Urinary bladder (tissue), 4 donors: ENCODE data around the gene RUFY2. TPM values are rescaled to one million over a fixed set of nuclear protein-coding genes. Genes with fewer than 3 reads are reported as not detected.

ENCODE experiments used
- DNase-seq: peaks from one replicate; pipeline ENCODE4 v3.0.0-alpha.2; 2015; ENCODE audit errors: extremely low spot score
- H3K27ac ChIP-seq: one replicate; pipeline ENCODE4 v1.5.1; 2013; ENCODE audit warnings: low read depth, mild to moderate bottlenecking, moderate library complexity
- H3K36me3 ChIP-seq: one replicate; pipeline ENCODE4 v1.6.1; 2013; ENCODE audit warnings: mild to moderate bottlenecking, moderate library complexity; ENCODE audit not compliant: insufficient read depth
- H3K4me1 ChIP-seq: one replicate; pipeline ENCODE4 v1.6.1; 2013; ENCODE audit warnings: mild to moderate bottlenecking, moderate library complexity; ENCODE audit not compliant: insufficient read depth
- H3K4me3 ChIP-seq: one replicate; pipeline ENCODE4 v1.5.1; 2013; ENCODE audit warnings: low read depth, low read length
- WGBS: extraction: QIAGEN DNeasy Blood & Tissue Kit; methylation state at CpG from one replicate; pipeline ENCODE4 v1.1.7; 2013; 5-methylcytosine and 5-hydroxymethylcytosine counted together
- polyA plus RNA-seq: library from polyadenylated mRNA; stranded (reverse); fragments of 200-250 nt; gene quantifications from one replicate; pipeline ENCODE4 v1.2.3, GENCODE V29; 2013
- total RNA-seq: library from RNA; depleted of rRNA; stranded (reverse); fragments of >200 nt; gene quantifications from one replicate; pipeline ENCODE4 v1.2.3, GENCODE V29; 2014
- donor health status: healthy with polysubstance abuse.
- donor health status: healthy.

RUFY2 gene
- total and polyA plus RNA-seq, 2 donors, result 10.3 to 82.3 TPM

DNA sequence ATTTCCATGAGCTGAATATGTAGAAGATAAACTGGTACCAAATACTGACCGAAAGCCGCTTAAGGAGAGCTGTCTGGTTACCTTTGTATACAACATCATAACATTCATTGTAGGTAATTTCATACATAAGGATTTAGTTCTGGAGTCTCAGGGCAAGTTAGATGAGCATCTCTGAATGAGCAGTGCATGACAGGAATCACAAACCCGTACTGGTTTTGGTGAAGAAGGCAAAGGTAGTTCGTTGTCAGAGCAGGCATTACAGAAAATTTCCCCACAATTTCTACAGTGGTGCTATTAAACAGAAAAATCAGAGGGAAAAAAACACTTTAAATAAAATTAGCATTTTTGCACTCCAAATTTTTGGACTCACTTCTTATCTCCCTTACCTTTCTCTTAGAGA, 61.5 kb downstream of the RUFY2 start:
- no peaks in the 10 kb centered on the region for H3K4me1 ChIP-seq
- DNase-seq, result no peak
- H3K36me3 ChIP-seq, result peaks cover 6% of the 10 kb centered on the region
- no peak overlapping the region for H3K4me3 ChIP-seq
- WGBS, result 88% methylated on average over 4 of the region's 4 CpGs
- no peak overlapping the region for H3K27ac ChIP-seq

DNA sequence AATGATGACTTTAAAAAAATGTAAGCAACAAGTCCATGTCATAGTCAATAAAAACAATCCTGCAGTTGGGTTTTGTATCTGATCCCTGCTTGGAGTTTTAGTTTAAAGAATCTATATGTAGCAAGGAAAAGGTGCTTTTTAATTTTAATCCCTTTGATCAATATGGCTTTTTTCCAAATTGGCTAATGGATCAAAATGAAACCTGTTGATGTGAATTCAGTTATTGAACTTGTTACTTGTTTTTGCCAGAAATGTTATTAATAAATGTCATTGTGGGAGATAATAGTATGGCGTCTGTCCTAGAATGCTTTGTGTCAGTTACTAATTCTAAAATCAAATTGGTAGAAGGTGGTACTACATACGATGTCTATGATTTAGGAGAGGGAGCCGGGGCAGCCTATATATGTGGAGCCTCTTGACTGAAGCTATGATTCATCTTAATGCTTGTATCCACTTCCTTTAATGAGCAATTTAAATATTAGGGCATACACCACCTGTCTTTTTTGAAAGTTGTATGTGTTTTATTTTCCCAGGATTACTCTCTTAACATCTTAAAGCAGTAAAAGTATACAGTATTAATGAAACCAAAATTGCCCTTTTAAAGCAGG, 64.1 kb downstream of the RUFY2 start:
- Histone ChIP-seq H3K36me3 (peaks cover 12% of the 10 kb centered on the region), H3K4me3 (no peak overlapping the region), H3K27ac (no peak overlapping the region), H3K4me1 (no peaks in the 10 kb centered on the region)
- WGBS, result 85% methylated on average over 3 of the region's 3 CpGs
- DNase-seq, result no peak

DNA sequence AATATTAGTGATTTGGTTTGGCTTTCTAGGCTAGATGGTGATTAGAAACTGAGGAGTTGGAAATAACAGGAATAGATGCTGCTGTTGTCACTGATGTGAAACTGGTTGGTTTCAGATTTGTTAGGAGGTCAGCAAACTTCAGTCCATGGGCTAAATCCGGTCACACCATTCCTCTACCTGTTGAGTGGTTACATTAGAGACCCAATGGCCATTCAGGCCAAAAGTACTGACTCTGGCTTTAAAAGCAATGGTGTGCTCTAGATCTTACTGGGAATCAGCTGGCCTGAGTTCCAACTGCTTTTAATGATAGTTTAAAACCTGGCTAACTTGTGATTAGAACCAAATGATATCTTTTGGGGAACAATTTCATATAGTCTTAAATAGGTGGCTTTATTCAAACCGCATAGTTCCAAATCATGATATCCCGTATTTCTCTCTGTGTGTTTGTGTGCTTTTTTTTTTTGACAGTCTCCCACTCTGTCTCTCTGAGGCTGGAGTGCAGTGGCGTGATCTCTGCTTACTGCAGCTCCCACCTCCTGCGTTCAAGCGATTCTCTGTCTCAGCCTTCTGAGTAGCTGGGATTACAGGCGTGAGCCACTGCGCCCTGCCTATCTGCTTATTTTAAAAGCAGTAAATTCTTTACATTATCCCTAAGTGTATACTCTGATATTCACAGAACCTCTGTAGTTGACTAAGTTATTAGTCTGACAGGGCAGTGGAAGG, 66.6 kb downstream of the RUFY2 start:
- WGBS, result 89% methylated on average over 8 of the region's 8 CpGs
- Histone ChIP-seq H3K4me1 (no peaks in the 10 kb centered on the region), H3K4me3 (no peak overlapping the region), H3K36me3 (peaks cover 10% of the 10 kb centered on the region), H3K27ac (no peak overlapping the region)
- DNase-seq, result no peak

DNA sequence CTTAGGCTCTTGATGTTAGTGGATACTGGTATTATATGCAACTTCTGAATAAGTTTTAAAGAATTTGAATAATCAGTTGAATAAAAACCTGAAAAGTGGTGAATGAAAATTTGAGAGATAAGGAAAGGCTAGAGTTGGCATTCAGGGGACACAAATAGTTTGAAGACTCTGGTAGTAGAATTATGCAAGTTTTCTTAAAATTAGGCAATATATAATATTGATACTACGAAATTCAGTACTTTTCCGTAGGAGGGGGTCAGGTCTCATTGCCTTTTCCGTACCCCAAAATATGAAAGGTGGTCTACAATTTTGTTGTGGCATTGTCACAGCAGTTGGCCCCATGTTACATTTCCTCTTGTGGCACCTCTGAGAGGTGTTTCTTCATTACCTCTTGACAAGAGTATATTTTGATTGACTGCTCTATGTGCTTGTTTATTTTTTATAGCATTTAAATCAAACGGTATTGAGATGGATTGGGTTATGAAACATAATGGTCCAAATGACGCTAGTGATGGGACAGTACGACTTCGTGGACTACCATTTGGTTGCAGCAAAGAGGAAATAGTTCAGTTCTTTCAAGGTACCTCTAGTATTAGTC, 70.2 kb downstream of the RUFY2 start:
- Histone ChIP-seq H3K36me3 (peaks cover 9% of the 10 kb centered on the region), H3K4me3 (no peak overlapping the region), H3K4me1 (no peaks in the 10 kb centered on the region), H3K27ac (no peak overlapping the region)
- 75% methylated on average over 7 of the region's 7 CpGs for WGBS
- DNase-seq, result no peak

DNA sequence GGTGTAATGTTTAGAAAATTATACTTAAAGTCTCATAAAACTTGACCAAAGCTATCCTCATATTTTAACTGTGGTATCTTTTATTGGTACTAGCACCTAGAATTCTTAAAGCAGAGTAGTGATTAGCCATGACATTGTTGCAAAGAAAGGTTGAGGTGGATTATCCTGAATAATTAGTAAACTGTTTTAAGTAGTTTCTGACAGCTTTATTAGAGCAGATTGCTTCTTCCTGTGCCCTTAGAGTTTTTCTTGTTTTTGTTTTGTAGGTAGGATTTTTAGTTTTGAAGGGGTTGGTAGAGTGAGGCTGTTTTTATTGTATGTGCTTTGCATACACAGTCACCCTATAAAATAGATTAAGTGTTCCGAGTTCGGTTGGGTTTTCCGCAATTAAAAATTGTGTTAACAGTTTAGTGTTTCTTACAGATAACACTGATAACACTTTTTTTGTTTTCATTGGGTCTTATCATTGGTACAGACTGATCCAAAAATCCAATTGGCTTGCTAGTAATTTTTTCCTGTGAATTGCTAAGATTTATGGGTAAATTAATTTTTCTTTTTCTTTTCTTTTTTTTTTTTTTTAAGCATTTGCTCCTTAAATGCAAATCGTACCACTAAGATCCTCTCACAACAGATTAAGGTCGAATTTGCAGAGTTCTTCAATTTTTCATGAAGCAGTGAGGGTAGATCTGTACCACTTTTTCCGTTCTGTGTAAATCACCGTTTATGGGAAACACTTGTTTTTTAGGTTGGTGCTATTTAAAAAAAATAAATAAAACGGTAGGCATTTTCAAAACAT, 72.2 kb downstream of the RUFY2 start:
- DNase-seq, result no peak
- Histone ChIP-seq H3K27ac (no peak overlapping the region), H3K4me3 (peak overlapping the region; percentile 29), H3K4me1 (no peaks in the 10 kb centered on the region), H3K36me3 (no peaks in the 10 kb centered on the region)
- WGBS, result 4% methylated on average over 8 of the region's 8 CpGs

DNA sequence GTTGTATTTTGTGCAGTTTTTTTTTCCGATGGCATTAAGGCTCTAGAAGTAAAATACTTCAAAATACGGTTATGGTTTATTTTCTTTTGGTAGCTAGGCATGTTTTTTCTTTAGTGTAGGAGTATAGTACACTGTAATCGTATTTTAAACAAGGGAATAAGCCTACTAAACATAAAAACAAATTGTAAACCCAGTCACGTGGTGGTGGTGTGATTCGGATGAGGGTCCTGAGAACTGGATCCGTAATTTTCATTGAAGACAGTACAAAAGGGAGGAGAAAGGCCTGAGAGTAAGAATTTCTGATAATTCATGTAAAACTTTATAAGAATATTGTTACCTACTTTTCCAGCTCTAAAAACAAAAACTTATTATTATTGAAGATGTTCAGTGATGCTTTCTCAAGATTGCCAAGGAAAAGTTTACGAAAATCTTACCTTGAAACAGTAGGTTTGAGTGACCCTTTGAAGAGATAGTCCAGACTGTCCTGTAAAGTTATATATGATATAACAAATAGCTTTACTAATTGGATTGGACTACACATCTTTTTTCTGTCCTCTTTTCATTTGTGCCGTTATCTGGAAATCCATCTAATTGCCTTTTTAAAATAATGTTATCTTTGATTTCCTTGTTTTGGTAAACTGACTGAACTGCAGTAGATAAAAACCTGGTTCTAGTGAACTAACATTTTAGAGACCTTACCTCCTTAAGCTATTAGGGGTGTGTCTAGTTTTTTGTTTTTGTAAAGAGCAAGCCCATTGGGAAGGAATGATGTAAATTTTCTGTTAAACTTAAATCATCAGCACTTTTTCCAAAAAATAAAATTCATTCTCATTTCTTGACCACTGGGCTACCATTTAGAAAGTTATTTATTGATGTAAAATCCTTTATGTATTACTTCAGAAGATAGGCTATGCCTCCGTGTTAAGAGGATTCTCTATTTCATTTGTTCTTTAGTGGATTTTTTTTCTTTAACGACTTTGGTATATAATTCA, 73.3 kb downstream of the RUFY2 start:
- H3K27ac ChIP-seq, result no peak overlapping the region
- WGBS, result 1% methylated on average over 10 of the region's 10 CpGs
- no peak for DNase-seq
- peak overlapping the region; percentile 78 for H3K4me3 ChIP-seq
- no peaks in the 10 kb centered on the region for H3K36me3 ChIP-seq
- no peaks in the 10 kb centered on the region for H3K4me1 ChIP-seq

DNA sequence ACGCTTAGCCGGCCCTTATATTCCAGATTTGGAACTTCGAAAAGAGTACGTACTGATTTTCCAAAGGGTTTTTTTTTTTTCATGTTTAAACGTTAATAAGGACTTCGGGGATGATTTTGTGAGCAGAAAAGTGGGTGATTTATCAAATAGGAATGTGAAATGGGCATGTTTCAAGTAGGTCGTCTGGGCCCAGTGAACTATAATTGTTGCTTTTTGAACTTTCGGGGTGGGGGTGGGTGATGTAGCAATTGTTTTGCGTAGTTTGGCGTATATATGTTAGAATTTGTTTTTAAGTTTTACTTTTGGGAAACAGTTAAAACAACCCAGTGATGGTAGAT, 74.0 kb downstream of the RUFY2 start:
- DNase-seq, result no peak
- Histone ChIP-seq H3K36me3 (no peaks in the 10 kb centered on the region), H3K4me3 (peak overlapping the region; percentile 78), H3K27ac (peak overlapping the region; percentile 98), H3K4me1 (no peaks in the 10 kb centered on the region)
- WGBS, result under 1% methylated on average over 10 of the region's 10 CpGs

DNA sequence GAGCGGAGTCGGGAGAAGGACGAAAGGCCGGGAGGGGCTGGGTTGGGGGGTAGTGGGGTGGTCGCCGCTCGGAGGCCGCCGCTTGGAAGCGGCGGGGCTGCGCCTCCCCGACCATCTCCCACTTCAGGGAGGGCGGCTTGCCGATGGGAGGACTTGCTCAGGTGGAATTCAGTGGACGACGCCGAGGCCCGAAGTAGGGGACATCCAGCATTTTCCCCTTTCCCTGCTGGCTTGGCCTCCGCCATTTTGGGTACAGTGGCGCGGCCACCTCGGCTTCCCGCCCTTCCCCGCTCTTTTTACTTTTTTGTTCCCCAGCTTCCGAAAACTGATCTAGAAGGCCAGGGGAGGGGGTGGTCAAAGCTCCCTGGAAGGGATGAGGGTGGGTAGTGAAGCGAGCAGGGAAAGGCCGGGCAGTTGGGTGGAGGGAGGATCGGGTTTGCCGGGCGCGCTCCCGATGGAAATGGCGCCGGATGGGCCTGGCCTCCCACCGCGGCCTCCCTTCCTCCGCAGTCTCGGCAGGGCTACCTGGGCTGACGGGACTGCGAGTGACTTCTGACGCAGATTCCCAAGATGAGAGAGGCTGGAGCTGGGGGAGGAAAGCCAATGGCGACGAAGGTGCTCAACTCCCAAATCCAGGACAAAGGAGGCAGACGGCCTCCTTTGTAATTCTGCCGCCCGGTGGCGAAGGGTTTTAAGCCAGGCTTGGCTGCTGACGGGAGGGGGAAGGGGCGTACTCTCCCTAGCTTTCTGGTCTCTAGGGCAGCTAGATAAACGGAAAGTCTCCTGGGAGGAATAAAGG, 74.6 kb downstream of the RUFY2 start, which contains the start of gene PBLD:
Gene PBLD (minus strand): TSS at position 670 of the 799 bp plus-strand sequence. CDS start 26,084 bp downstream, outside the sequence.
- Histone ChIP-seq H3K27ac (peak within 1 kb of the TSS; percentile 98), H3K36me3 (no peaks in the 10 kb centered on the region), H3K4me1 (no peaks in the 10 kb centered on the region), H3K4me3 (peak within 1 kb of the TSS; percentile 78)
- WGBS, result under 1% methylated on average over 51 of the region's 51 CpGs
- peak; percentile 73 for DNase-seq

DNA sequence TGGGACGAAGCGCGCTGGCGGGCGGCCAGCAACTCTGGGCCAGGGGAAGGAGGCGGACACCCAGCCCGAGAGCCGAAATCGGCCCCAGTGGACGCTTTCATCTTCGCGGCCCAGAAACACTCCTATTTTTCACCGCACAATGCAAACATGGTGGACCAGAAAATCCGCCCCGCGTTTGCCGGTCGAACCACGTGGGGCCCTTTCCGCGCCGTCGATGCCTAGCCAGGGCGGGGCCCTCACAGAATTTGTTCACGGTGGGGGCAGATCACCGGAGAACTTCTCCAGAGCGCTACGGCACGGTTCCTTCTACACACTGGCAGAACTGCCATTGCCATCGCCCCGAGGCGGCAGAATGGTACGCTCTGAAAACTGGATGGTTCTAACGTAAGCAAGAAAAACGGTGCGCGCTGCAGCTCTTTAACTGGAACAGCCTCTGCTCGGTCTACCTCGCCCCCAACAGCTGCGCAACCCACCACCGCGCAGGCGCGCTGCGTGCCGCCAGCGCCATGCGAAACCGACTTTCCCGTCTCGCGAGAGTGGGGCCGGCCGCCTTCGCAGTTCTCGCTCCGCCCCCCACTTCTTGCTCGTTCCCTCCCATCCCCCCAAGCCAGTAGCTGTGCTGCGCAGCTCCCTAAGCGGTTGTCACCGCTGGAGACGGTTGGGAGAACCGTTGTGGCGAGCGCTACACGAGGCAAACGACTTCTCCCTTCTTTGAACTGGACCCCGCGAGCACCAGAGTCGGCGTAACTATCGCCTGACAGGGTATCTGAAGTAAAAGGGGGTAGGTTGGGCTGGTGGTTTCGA, 75.4 kb downstream of the RUFY2 start, which contains the start of gene HNRNPH3:
Gene HNRNPH3 (plus strand): TSS at position 610 of the 804 bp plus-strand sequence. CDS start 5,158 bp downstream, outside the sequence.
- Histone ChIP-seq H3K4me1 (no peaks in the 10 kb centered on the region), H3K36me3 (no peaks in the 10 kb centered on the region), H3K4me3 (peak within 1 kb of the TSS; percentile 78), H3K27ac (peak within 1 kb of the TSS; percentile 98)
- peak; percentile 94 for DNase-seq
- WGBS, result under 1% methylated on average over 73 of the region's 73 CpGs

DNA sequence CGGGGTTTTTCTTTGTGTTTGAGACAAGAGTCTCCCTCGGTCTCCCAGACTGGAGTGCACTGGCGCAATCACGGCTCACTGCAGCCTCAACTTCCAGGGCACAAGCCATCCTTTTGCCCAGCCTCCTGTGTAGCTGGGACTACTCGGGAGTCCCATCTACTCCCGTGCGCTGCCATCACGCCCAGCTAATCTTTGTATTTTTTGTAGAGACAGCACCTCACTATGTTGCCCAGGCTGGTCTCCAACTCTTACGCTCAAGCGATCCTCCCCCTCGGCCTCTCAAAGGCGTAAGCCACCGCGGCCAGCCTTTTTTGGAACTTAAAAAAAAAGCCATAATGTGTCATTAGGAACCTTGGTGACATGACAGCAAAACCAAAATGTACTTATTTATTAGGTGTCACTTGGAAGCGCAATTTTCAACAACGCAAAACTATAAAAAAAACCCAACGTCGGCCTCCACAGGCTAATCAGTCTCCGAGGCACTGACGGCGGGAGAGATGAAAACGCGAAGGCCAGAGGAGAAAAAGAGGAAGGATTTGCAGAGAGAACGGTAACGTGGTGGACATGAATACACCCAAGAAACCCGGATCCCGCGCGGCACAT, 76.1 kb downstream of the RUFY2 start:
- H3K4me3 ChIP-seq, result peak overlapping the region; percentile 78
- WGBS, result 18% methylated on average over 29 of the region's 29 CpGs
- H3K4me1 ChIP-seq, result no peaks in the 10 kb centered on the region
- no peak for DNase-seq
- no peaks in the 10 kb centered on the region for H3K36me3 ChIP-seq
- H3K27ac ChIP-seq, result peak overlapping the region; percentile 92

DNA sequence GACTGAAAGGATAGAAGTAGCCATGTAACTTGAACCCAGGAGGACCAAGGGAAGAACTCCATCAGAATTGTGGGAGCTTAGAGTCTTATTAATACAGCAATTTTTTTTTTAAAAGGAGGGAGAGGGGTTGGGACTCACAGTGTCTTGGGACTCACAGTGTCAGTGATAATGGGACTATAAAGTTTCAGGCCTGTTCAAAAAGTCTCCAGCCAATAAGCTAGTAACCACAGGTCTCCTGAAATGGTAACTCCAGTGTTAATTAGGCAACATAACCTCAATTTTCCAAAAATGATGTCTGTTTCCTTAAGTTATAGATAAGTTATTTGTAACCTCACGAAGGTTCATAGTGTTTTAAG, 77.6 kb downstream of the RUFY2 start:
- H3K4me1 ChIP-seq, result no peaks in the 10 kb centered on the region
- no peak overlapping the region for H3K4me3 ChIP-seq
- no peaks in the 10 kb centered on the region for H3K36me3 ChIP-seq
- no peak for DNase-seq
- H3K27ac ChIP-seq, result no peak overlapping the region
- WGBS, result 99% methylated on average over 1 of the region's 1 CpG
